C4-2B (cell line): ENCODE results near the gene UBTD1.

Experiments
- CTCF ChIP-seq: fragments of 450-650 bp; conservative IDR thresholded peaks from 2 replicates; pipeline ENCODE4 v1.5.1; 2017; ENCODE audit warnings: mild to moderate bottlenecking
- ZFX ChIP-seq: fragments of 450-650 bp; IDR thresholded peaks from 2 replicates; pipeline ENCODE4 v1.6.1; 2017

- no peak for TF ChIP-seq CTCF
- TF ChIP-seq ZFX: no peak
Observed at GRCh38 chr10:97510686-97511085, 12.0 kb downstream of the UBTD1 start.
